Right atrium auricular region (tissue), 2 donors: ENCODE data around the gene CYP24A1. TPM values are rescaled to one million over a fixed set of nuclear protein-coding genes. Genes with fewer than 3 reads are reported as not detected.

Source experiments
- DNase-seq: peaks from one replicate; pipeline ENCODE4 v3.0.0-alpha.2; 2019; ENCODE audit warnings: low spot score
- H3K27ac ChIP-seq, 2 donors: fragments of 200-600 bp; sonication (generic); 1 replicate in 1 of 2; 2 replicates in 1 of 2; pipeline ENCODE4 v1.5.1; 2016 to 2019
- H3K27me3 ChIP-seq, 2 donors: fragments of 200-600 bp; sonication (generic); one replicate each; pipeline versions ENCODE4 v1.5.1 to v1.6.0; 2017 to 2019
- H3K36me3 ChIP-seq: fragments of 200-600 bp; sonication (generic); one replicate; pipeline ENCODE4 v1.5.1; 2016
- H3K4me1 ChIP-seq, 2 donors: fragments of 200-600 bp; sonication (generic); one replicate each; pipeline versions ENCODE4 v1.5.1 to v1.6.0; 2017 to 2019
- H3K4me3 ChIP-seq, 2 donors: fragments of 200-600 bp; sonication (generic); 1 replicate in 1 of 2; 2 replicates in 1 of 2; pipeline ENCODE4 v1.5.1; 2017 to 2019; ENCODE audit warnings: mild to moderate bottlenecking in 1 of 2, moderate library complexity in 1 of 2
- H3K9me3 ChIP-seq, 2 donors: fragments of 200-600 bp; sonication (generic); one replicate each; pipeline ENCODE4 v1.5.1; 2019
- total RNA-seq, 2 donors: library from RNA; depleted of rRNA; stranded (reverse); fragments of >200 nt; gene quantifications; one replicate each; pipeline ENCODE4 v1.1.0, GENCODE V29; 2016
- TF ChIP-seq, protein P1 (sequence below), 2 donors: fragments of 200-600 bp; sonication (generic); IDR thresholded peaks; one replicate each; pipeline ENCODE4 v1.5.1; 2019; ENCODE audit warnings: antibody characterized with exemption in 2 of 2

The CYP24A1 gene
- under 1 TPM in 1 of 2 donors, not detected in 1; 0.24 TPM for total RNA-seq

GRCh38 chr20:54173653-54174456 lies at the start of gene CYP24A1:
Gene CYP24A1 (minus strand): TSS chr20:54173986. CDS start chr20:54173579, 407 bp downstream.
- TF ChIP-seq, protein P1, sequence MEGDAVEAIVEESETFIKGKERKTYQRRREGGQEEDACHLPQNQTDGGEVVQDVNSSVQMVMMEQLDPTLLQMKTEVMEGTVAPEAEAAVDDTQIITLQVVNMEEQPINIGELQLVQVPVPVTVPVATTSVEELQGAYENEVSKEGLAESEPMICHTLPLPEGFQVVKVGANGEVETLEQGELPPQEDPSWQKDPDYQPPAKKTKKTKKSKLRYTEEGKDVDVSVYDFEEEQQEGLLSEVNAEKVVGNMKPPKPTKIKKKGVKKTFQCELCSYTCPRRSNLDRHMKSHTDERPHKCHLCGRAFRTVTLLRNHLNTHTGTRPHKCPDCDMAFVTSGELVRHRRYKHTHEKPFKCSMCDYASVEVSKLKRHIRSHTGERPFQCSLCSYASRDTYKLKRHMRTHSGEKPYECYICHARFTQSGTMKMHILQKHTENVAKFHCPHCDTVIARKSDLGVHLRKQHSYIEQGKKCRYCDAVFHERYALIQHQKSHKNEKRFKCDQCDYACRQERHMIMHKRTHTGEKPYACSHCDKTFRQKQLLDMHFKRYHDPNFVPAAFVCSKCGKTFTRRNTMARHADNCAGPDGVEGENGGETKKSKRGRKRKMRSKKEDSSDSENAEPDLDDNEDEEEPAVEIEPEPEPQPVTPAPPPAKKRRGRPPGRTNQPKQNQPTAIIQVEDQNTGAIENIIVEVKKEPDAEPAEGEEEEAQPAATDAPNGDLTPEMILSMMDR (IDR thresholded peaks at IDR 0.05), result no peak
- Histone ChIP-seq H3K27ac (no peak within 1 kb of the TSS), H3K36me3 (no peaks in the 10 kb centered on the region), H3K4me3 (peak within 1 kb of the TSS in 1 of 2 donors; percentile 26), H3K4me1 (peaks cover 0 to 26% of the 10 kb centered on the region in 2 donors), H3K27me3 (peaks cover 0 to 7% of the 10 kb centered on the region in 2 donors), H3K9me3 (no peaks in the 10 kb centered on the region)
- DNase-seq, result no peak

- no peak for DNase-seq
- H3K9me3 ChIP-seq, result no peaks in the 10 kb centered on the region
- TF ChIP-seq, protein P1 (IDR thresholded peaks at IDR 0.05), result no peak
- no peak overlapping the region for H3K27ac ChIP-seq
- peaks cover 0 to 7% of the 10 kb centered on the region in 2 donors for H3K4me1 ChIP-seq
- H3K27me3 ChIP-seq, result no peaks in the 10 kb centered on the region
- H3K36me3 ChIP-seq, result no peaks in the 10 kb centered on the region
- H3K4me3 ChIP-seq, result no peak overlapping the region
Observed at GRCh38 chr20:54223285-54223684, 49.5 kb upstream of the CYP24A1 start.

DNA sequence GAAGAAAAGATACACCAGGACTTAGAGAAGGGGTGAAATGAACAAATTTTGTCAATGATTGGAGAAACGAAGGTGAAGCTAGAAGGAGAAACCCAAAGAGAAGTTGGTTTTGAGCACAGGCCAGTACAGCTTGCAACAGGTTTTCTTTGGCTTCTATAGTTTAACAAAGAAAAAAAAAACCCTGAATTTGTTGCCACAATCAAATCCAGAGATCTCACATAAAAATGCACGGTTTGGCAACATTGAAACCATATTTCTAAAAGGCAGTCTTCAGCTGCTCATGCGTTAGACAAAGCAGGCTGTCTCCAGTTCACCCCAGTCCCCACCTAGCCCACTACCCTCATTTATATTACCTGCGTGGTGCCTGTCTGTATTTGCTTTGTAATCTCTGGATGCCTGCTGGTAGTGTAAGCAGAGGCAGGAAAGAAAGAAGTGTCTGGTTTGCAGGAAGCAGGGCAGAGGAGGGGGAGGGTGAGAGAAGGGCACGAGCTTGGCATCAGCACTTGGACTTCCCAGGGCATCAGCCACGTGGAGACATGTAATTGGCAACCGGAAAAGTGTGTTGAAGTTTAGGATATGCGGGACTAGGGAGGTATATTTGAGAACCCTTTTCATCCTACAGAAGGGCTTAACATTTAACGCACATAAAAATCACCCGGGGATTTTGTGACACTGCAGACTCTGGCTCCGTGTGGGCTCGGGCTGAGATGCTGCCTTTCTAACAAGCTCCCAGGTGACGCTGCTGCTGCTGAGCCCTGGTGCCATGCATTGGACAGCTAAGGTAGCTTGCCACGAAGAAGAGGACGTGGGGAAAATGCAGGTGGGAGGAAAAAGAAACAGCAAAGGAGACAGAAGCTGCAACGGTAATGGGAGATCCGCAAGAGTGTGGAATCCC lies 48.5 kb upstream of the CYP24A1 start:
- Histone ChIP-seq H3K27ac (no peak overlapping the region), H3K4me3 (no peak overlapping the region), H3K4me1 (peaks cover 0 to 9% of the 10 kb centered on the region in 2 donors), H3K27me3 (no peaks in the 10 kb centered on the region), H3K36me3 (no peaks in the 10 kb centered on the region), H3K9me3 (no peaks in the 10 kb centered on the region)
- TF ChIP-seq, protein P1 (IDR thresholded peaks at IDR 0.05), result no peak
- no peak for DNase-seq

DNA sequence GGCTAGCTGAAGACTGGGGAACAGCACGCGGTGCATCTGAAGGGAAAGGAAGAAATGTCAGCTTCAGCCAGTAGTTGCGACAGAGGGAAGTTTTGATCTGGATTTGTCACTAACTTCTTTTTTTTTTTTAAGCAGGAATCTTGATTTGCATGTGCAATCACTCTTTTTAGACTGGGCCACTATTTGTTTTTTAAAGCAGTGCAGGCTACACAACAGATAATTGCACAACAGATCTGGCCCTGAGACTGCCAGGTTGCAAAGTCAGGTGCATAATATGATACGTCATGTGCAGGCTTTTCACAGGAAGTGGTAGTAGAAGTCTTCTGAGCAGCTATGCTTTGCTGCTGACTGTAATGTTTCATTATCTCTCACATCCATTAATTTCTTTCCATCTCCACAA lies 47.6 kb upstream of the CYP24A1 start:
- Histone ChIP-seq H3K4me1 (peaks cover 0 to 9% of the 10 kb centered on the region in 2 donors), H3K36me3 (no peaks in the 10 kb centered on the region), H3K27ac (no peak overlapping the region), H3K27me3 (no peaks in the 10 kb centered on the region), H3K4me3 (no peak overlapping the region), H3K9me3 (no peaks in the 10 kb centered on the region)
- TF ChIP-seq, protein P1 (IDR thresholded peaks at IDR 0.05), result no peak
- no peak for DNase-seq

GRCh38 chr20:54220722-54221121 lies 46.9 kb upstream of the CYP24A1 start:
- H3K27me3 ChIP-seq, result no peaks in the 10 kb centered on the region
- H3K27ac ChIP-seq, result no peak overlapping the region
- no peak for DNase-seq
- no peaks in the 10 kb centered on the region for H3K9me3 ChIP-seq
- H3K4me1 ChIP-seq, result peaks cover 0 to 9% of the 10 kb centered on the region in 2 donors
- H3K36me3 ChIP-seq, result no peaks in the 10 kb centered on the region
- no peak overlapping the region for H3K4me3 ChIP-seq
- TF ChIP-seq, protein P1 (IDR thresholded peaks at IDR 0.05), result no peak
